CD4-positive, alpha-beta T cell (primary cell): ENCODE results near the gene TATDN2. TPM values are rescaled to one million over a fixed set of nuclear protein-coding genes. Genes with fewer than 3 reads are reported as not detected.

Source experiments
- ATAC-seq: fragments of 200-7000 bp; cut with Tn5 transposase; one replicate; pipeline ENCODE4 v1.10.0; 2022; ENCODE audit warnings: mild to moderate bottlenecking; ENCODE audit not compliant: poor library complexity
- CTCF ChIA-PET: fragments of 350-600 bp; sonication (Branson Sonifier 250); formaldehyde crosslinking; loops from one replicate; lab custom pipeline; 2021; ENCODE audit warnings: antibody characterized with exemption, inconsistent platforms; lab: Charles Lee
- POLR2A ChIA-PET: fragments of 350-600 bp; sonication (Branson Sonifier 250); formaldehyde crosslinking; loops from one replicate; lab custom pipeline; 2021; ENCODE audit warnings: antibody characterized with exemption, inconsistent platforms; lab: Charles Lee
- DNase-seq, 14 experiments: peaks; one replicate each; pipeline ENCODE4 v3.0.0-alpha.2; 2013 to 2020; ENCODE audit warnings: mixed read lengths in 2 of 14
- H3K27ac ChIP-seq, 2 donors: one replicate each; pipeline versions ENCODE4 v1.5.1 to v1.7.0; 2013; ENCODE audit warnings: low read length in 2 of 2, low read depth in 1 of 2, mild to moderate bottlenecking in 1 of 2
- H3K27me3 ChIP-seq, 2 experiments: 1 replicate in 1 of 2; 2 replicates in 1 of 2; pipeline versions ENCODE4 v1.6.1 to v1.7.0; 2013; ENCODE audit warnings: low read length in 2 of 2, control low read depth in 1 of 2, mild to moderate bottlenecking in 1 of 2, moderate library complexity in 1 of 2; ENCODE audit not compliant: insufficient read depth in 2 of 2, control insufficient read depth in 1 of 2
- H3K36me3 ChIP-seq: one replicate; pipeline ENCODE4 v1.6.1; 2013; ENCODE audit warnings: low read length, control low read depth; ENCODE audit not compliant: insufficient read depth
- H3K4me1 ChIP-seq: one replicate; pipeline ENCODE4 v1.6.1; 2013; ENCODE audit warnings: low read length, control low read depth; ENCODE audit not compliant: insufficient read depth
- H3K4me3 ChIP-seq: one replicate; pipeline ENCODE4 v1.5.1; 2013; ENCODE audit warnings: mild to moderate bottlenecking, low read length, moderate library complexity
- H3K9me3 ChIP-seq, 2 experiments: 1 replicate in 1 of 2; 2 replicates in 1 of 2; pipeline versions ENCODE4 v1.6.1 to v1.7.0; 2013; ENCODE audit warnings: low read length in 2 of 2, mild to moderate bottlenecking in 2 of 2, control low read depth in 1 of 2, moderate library complexity in 1 of 2; ENCODE audit not compliant: control insufficient read depth in 1 of 2, insufficient read depth in 1 of 2
- H3K27ac Mint-ChIP-seq: one replicate; pipeline ENCODE4 v1.8.0; 2020; ENCODE audit warnings: mixed read lengths
- H3K27me3 Mint-ChIP-seq: one replicate; pipeline ENCODE4 v1.8.0; 2021; ENCODE audit warnings: mixed read lengths
- H3K36me3 Mint-ChIP-seq: one replicate; pipeline ENCODE4 v1.8.0; 2021; ENCODE audit warnings: low read depth, mixed read lengths
- H3K4me1 Mint-ChIP-seq: one replicate; pipeline ENCODE4 v1.8.0; 2021; ENCODE audit warnings: low read depth, mixed read lengths
- H3K4me3 Mint-ChIP-seq: one replicate; pipeline ENCODE4 v1.8.0; 2020; ENCODE audit warnings: mild to moderate bottlenecking, mixed read lengths
- H3K9me3 Mint-ChIP-seq: one replicate; pipeline ENCODE4 v1.8.0; 2020; ENCODE audit warnings: mixed read lengths
- CTCF ChIP-seq: fragments of 200-600 bp; IDR thresholded peaks from one replicate; pipeline ENCODE4 v1.8.0; 2022; ENCODE audit warnings: antibody characterized with exemption, mild to moderate bottlenecking
- intact Hi-C, 2 experiments: fragments of 100-400 bp; cut with DNase I in 1 of 2; cut with micrococcal nuclease in 1 of 2; formaldehyde crosslinking; loops; one replicate each; pipeline versions ENCODE4 v1.15.1 to v1.9.0; 2023 to 2025; cut with DNase I, micrococcal nuclease
- total RNA-seq, 174 experiments: library from RNA in 2 of 174; stranded (reverse) in 2 of 174; gene quantifications; one replicate each; pipeline ENCODE4 v1.2.3 and lab custom pipeline; 2021 to 2026

Gene TATDN2
- total RNA-seq, 2 experiments from 2014 or later = 48.7 to 50.2 TPM

GRCh38 chr3:10320320-10320677 lies 72.0 kb downstream of the TATDN2 start:
- Mint-ChIP-seq H3K36me3 (peaks cover 28% of the 10 kb centered on the region), H3K9me3 (no peaks in the 10 kb centered on the region), H3K27ac (peak overlapping the region; percentile 91), H3K27me3 (no peaks in the 10 kb centered on the region), H3K4me1 (peaks cover 32% of the 10 kb centered on the region), H3K4me3 (peak overlapping the region; percentile 87)
- TF ChIP-seq CTCF = no peak
- H3K27me3 ChIP-seq = peaks cover 0 to 3% of the 10 kb centered on the region in 2 experiments
- intact Hi-C loops = loop anchor here (2.0 to 5.0 kb wide), 9 partner anchors 61 to 1353 kb away; partner anchors contain the start of genes ARPC4 (in 1 of the 2), ATG7 (in 1 of the 2), CRELD1 (in 1 of the 2) and FANCD2 (in 1 of the 2)
- H3K36me3 ChIP-seq = peaks cover 36% of the 10 kb centered on the region
- ChIA-PET CTCF (interaction anchor here (1.0 to 1.6 kb wide), 2 partner anchors 387 to 429 kb away, joined by 4 to 6 read pairs; partner anchors contain the start of gene CRELD1), POLR2A (interaction anchor here (0.6 to 3.2 kb wide), 22 partner anchors 8 to 957 kb away, joined by 3 to 23 read pairs (median 4); partner anchors contain the start of genes ARPC4, CRELD1, EMC3 and FANCD2)
- H3K27ac ChIP-seq = peak overlapping the region; percentile 78 to 83
- H3K4me1 ChIP-seq = peaks cover 38% of the 10 kb centered on the region
- DNase-seq (no peak), ATAC-seq (no peak)
- H3K4me3 ChIP-seq = peak overlapping the region; percentile 77
- H3K9me3 ChIP-seq = no peaks in the 10 kb centered on the region

GRCh38 chr3:10321630-10322351 lies 73.5 kb downstream of the TATDN2 start:
- ChIA-PET CTCF (interaction anchor here (0.7 to 1.6 kb wide), 4 partner anchors 71 to 513 kb away, joined by 3 to 6 read pairs (median 3); partner anchors contain the start of gene CRELD1), POLR2A (interaction anchor here (0.5 to 3.2 kb wide), 13 partner anchors 11 to 672 kb away, joined by 3 to 23 read pairs (median 4); partner anchors contain the start of genes CRELD1, EMC3, JAGN1 and MTMR14)
- no peak overlapping the region for H3K27ac ChIP-seq
- peaks cover 3% of the 10 kb centered on the region for H3K27me3 Mint-ChIP-seq
- H3K27ac Mint-ChIP-seq = peak overlapping the region; percentile 91
- DNase-seq (no peak), ATAC-seq (no peak)
- H3K9me3 Mint-ChIP-seq = no peaks in the 10 kb centered on the region
- peak overlapping the region; percentile 77 for H3K4me3 ChIP-seq
- TF ChIP-seq CTCF = no peak
- H3K27me3 ChIP-seq = peaks cover 0 to 3% of the 10 kb centered on the region in 2 experiments
- intact Hi-C loops = loop anchor here (1.0 to 5.0 kb wide), 10 partner anchors 63 to 1354 kb away; partner anchors contain the start of genes ARPC4 (in 1 of the 2), ATG7 (in 1 of the 2), BRK1 (in 1 of the 2) and CRELD1 (in 1 of the 2)
- peaks cover 22% of the 10 kb centered on the region for H3K36me3 ChIP-seq
- H3K4me3 Mint-ChIP-seq = peak overlapping the region; percentile 87
- H3K4me1 ChIP-seq = peaks cover 34% of the 10 kb centered on the region
- peaks cover 32% of the 10 kb centered on the region for H3K4me1 Mint-ChIP-seq
- peaks cover 17% of the 10 kb centered on the region for H3K36me3 Mint-ChIP-seq
- H3K9me3 ChIP-seq = no peaks in the 10 kb centered on the region

GRCh38 chr3:10322352-10322710 lies 74.1 kb downstream of the TATDN2 start:
- Histone ChIP-seq H3K4me3 (no peak overlapping the region), H3K27me3 (peaks cover 0 to 3% of the 10 kb centered on the region in 2 experiments), H3K4me1 (peaks cover 32% of the 10 kb centered on the region), H3K36me3 (peaks cover 18% of the 10 kb centered on the region), H3K27ac (no peak overlapping the region), H3K9me3 (no peaks in the 10 kb centered on the region)
- ATAC-seq (no peak), DNase-seq (peak in 3 of 14 experiments; percentile 32 to 53 (median 47))
- Mint-ChIP-seq H3K9me3 (no peaks in the 10 kb centered on the region), H3K36me3 (peaks cover 11% of the 10 kb centered on the region), H3K4me1 (peaks cover 32% of the 10 kb centered on the region), H3K27me3 (peaks cover 6% of the 10 kb centered on the region), H3K4me3 (peak overlapping the region; percentile 87), H3K27ac (peak overlapping the region; percentile 91)
- POLR2A ChIA-PET = interaction anchor here (3.2 kb wide), 1 partner anchor 390 kb away, joined by 23 read pairs; the partner anchor contains the start of gene CRELD1
- CTCF ChIA-PET = interaction anchor here (0.7 kb wide), 4 partner anchors 48 to 514 kb away, joined by 3 to 4 read pairs (median 3); no protein-coding TSS in a partner anchor
- intact Hi-C loops = loop anchor here (5.0 kb wide), 6 partner anchors 390 to 1355 kb away; partner anchors contain the start of genes ARPC4 (in 1 of the 2), ATG7 (in 1 of the 2), CRELD1 (in 1 of the 2) and TADA3 (in 1 of the 2)
- TF ChIP-seq CTCF = peak; percentile 34
